Fibroblast of peridontal ligament (primary cell): ENCODE measurements around the gene ATG7.
"Not testable (repeated sequence)": the region's sequence is repeated elsewhere in the genome, so short reads cannot be mapped to it uniquely, and the experiment has no call there.

Experiments
- DNase-seq: peaks from one replicate; pipeline ENCODE4 v3.0.0-alpha.2; 2010; ENCODE audit errors: extremely low read depth

ATG7 gene

GRCh38 chr3:11584570-11584969 is 312.4 kb downstream of the ATG7 start:
- DNase-seq: no peak

GRCh38 chr3:11587766-11588165 is 315.6 kb downstream of the ATG7 start:
- DNase-seq: no peak

- no peak for DNase-seq
Measured at GRCh38 chr3:11588338-11588737, 316.1 kb downstream of the ATG7 start.

GRCh38 chr3:11588755-11589154 is 316.6 kb downstream of the ATG7 start:
- no peak for DNase-seq

GRCh38 chr3:11589706-11590105 is 317.5 kb downstream of the ATG7 start:
- DNase-seq: no peak

GRCh38 chr3:11591002-11591355 is 318.8 kb downstream of the ATG7 start:
- DNase-seq: no peak

- peak; percentile 67 for DNase-seq
Measured at GRCh38 chr3:11591391-11592282, 319.4 kb downstream of the ATG7 start.

- DNase-seq: no peak
Measured at GRCh38 chr3:11592445-11593298, 320.5 kb downstream of the ATG7 start.

GRCh38 chr3:11593318-11594034 is 321.3 kb downstream of the ATG7 start:
- DNase-seq: no peak

- DNase-seq: not testable (repeated sequence)
Measured at GRCh38 chr3:11595024-11595423, 322.8 kb downstream of the ATG7 start.

GRCh38 chr3:11596387-11596786 is 324.2 kb downstream of the ATG7 start:
- no peak for DNase-seq

GRCh38 chr3:11600501-11601282 is 328.5 kb downstream of the ATG7 start:
- peak; percentile 98 for DNase-seq

- peak; percentile 91 for DNase-seq
Measured at GRCh38 chr3:11601446-11602238, 329.4 kb downstream of the ATG7 start.

- no peak for DNase-seq
Measured at GRCh38 chr3:11602239-11602840, 330.1 kb downstream of the ATG7 start.

GRCh38 chr3:11602886-11603527 is 330.8 kb downstream of the ATG7 start:
- DNase-seq: no peak

- peak; percentile 96 for DNase-seq
Measured at GRCh38 chr3:11603628-11604027, 331.4 kb downstream of the ATG7 start.

- DNase-seq: peak; percentile 82
Measured at GRCh38 chr3:11604139-11604892, 332.1 kb downstream of the ATG7 start.

- no peak for DNase-seq
Measured at GRCh38 chr3:11605398-11605797, 333.2 kb downstream of the ATG7 start.
